Panc1 (cell line): ENCODE data around the gene GDPD2. TPM values are rescaled to one million over a fixed set of nuclear protein-coding genes. Genes with fewer than 3 reads are reported as not detected.

Source experiments
- ATAC-seq: fragments of 200-7000 bp; cut with Tn5 transposase; 2 replicates; pipeline ENCODE4 v1.9.1; 2020; ENCODE audit warnings: mild to moderate bottlenecking, moderate library complexity
- BruUV-seq: library from RNA; stranded (reverse); fragments of 400-500 nt; replicated peaks from 2 replicates; lab custom pipeline; 2021; lab: Mats Ljungman, UMichigan
- CTCF ChIA-PET: fragments of 300-600 bp; sonication (Branson Sonifier 250); formaldehyde crosslinking; loops from one replicate; lab custom pipeline; 2022; ENCODE audit warnings: antibody characterized with exemption; lab: Charles Lee
- POLR2A ChIA-PET: fragments of 300-600 bp; sonication (Branson Sonifier 250); formaldehyde crosslinking; loops from one replicate; lab custom pipeline; 2022; ENCODE audit warnings: antibody characterized with exemption; lab: Charles Lee
- DNase-seq: peaks from one replicate; pipeline ENCODE4 v3.0.0-alpha.2; 2010; ENCODE audit warnings: low read depth, low spot score
- H3K27ac ChIP-seq: 2 replicates; pipeline ENCODE4 v1.5.1; 2011; ENCODE audit warnings: mild to moderate bottlenecking, low read length, inconsistent platforms
- H3K27me3 ChIP-seq: fragments of 200-500 bp; sonication (Bioruptor generic); 2 replicates; pipeline ENCODE4 v1.6.0; 2014; ENCODE audit warnings: low read length, inconsistent platforms; ENCODE audit not compliant: control insufficient read depth, insufficient read depth
- H3K36me3 ChIP-seq: fragments of 200-500 bp; sonication (Bioruptor generic); 2 replicates; pipeline ENCODE4 v1.5.1; 2014; ENCODE audit warnings: inconsistent platforms, mild to moderate bottlenecking, low read length, moderate library complexity; ENCODE audit not compliant: control insufficient read depth, insufficient read depth
- H3K4me1 ChIP-seq: 2 replicates; pipeline ENCODE4 v1.5.1; 2011; ENCODE audit warnings: inconsistent platforms, mild to moderate bottlenecking, low read length, moderate library complexity; ENCODE audit not compliant: control insufficient read depth, insufficient read depth
- H3K4me3 ChIP-seq, 2 experiments: 2 replicates each; pipeline ENCODE4 v1.5.1; 2011 to 2012; ENCODE audit warnings: low read depth in 2 of 2, low read length in 2 of 2, mild to moderate bottlenecking in 2 of 2, inconsistent platforms in 1 of 2, moderate library complexity in 1 of 2
- H3K9me3 ChIP-seq: fragments of 200-500 bp; sonication (Bioruptor generic); 2 replicates; pipeline ENCODE4 v1.5.1; 2014; ENCODE audit warnings: low read depth, mild to moderate bottlenecking, inconsistent platforms, low read length, moderate library complexity; ENCODE audit not compliant: control insufficient read depth, insufficient read depth
- POLR2AphosphoS5 ChIP-seq: IDR thresholded peaks from 2 replicates; pipeline ENCODE4 v1.6.1; 2012; ENCODE audit warnings: mild to moderate bottlenecking, low read depth, low read length, moderate library complexity
- REST ChIP-seq, 2 experiments: IDR thresholded peaks; 2 replicates each; pipeline ENCODE4 v1.6.1; 2011 to 2012; ENCODE audit warnings: low read depth in 2 of 2, control low read depth in 1 of 2, low read length in 1 of 2, mild to moderate bottlenecking in 1 of 2, moderate library complexity in 1 of 2; ENCODE audit not compliant: insufficient read depth in 1 of 2
- SIN3A ChIP-seq: IDR thresholded peaks from 2 replicates; pipeline ENCODE4 v1.6.1; 2012; ENCODE audit warnings: low read depth, mild to moderate bottlenecking, low read length, moderate library complexity, borderline replicate concordance; ENCODE audit not compliant: insufficient read depth
- TCF7L2 ChIP-seq: IDR thresholded peaks from 2 replicates; pipeline ENCODE4 v1.6.1; 2011; ENCODE audit warnings: mild to moderate bottlenecking, low read depth, low read length, inconsistent platforms
- in situ Hi-C: cut with HindIII; loops from 2 replicates; pipeline ENCODE4 v1.10.0; 2016; ENCODE audit warnings: low sequenced_read_pairs, low pct_unique_long_range_greater_than_20kb
- intact Hi-C: fragments of 100-400 bp; cut with micrococcal nuclease; formaldehyde crosslinking; loops from one replicate; pipeline ENCODE4 v1.10.0; 2022; ENCODE audit not compliant: unreplicated experiment
- total RNA-seq: library from RNA; stranded (reverse); gene quantifications from one replicate; pipeline ENCODE4 v1.2.1, GENCODE V29; 2021; ENCODE audit not compliant: unreplicated experiment
- TF ChIP-seq, protein P1 (sequence below): fragments of 450-650 bp; IDR thresholded peaks from 2 replicates; pipeline ENCODE4 v1.5.1; 2017; ENCODE audit warnings: mild to moderate bottlenecking

GDPD2 gene
- total RNA-seq, 1 experiment from 2014 or later: 0.33 TPM

DNA sequence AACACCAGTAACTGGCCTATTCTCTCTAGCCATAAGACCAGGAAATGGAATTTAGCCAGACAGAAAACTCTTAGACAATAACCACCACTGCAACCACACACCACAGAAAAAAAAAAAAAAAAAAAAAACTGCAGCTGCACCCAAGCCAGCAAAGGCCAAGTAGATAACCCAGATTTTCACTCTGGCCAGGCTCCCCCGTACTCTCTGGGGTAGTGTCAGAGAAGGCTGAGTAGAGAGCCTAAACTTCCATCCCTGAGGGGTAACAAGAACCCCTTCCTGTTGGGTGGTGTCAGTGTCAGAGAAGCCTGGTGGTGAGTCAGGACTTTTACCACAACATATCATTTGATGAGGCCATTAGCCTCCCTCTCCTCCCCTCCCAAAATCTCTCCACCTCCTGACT is 15.9 kb downstream of the GDPD2 start:
- DNase-seq (no peak), ATAC-seq (no peak)
- Histone ChIP-seq H3K27me3 (peaks cover 6% of the 10 kb centered on the region; the same call in 1 of the 2 replicates), H3K36me3 (no peaks in the 10 kb centered on the region), H3K4me1 (peaks cover 3% of the 10 kb centered on the region; the same call in 1 of the 2 replicates), H3K27ac (no peak overlapping the region), H3K4me3 (no peak overlapping the region), H3K9me3 (no peaks in the 10 kb centered on the region)
- intact Hi-C loops: no loop called here
- no TSS peak for BruUV-seq
- CTCF ChIA-PET: no interaction called here
- in situ Hi-C loops: no loop called here
- POLR2A ChIA-PET: no interaction called here
- TF ChIP-seq, protein P1, sequence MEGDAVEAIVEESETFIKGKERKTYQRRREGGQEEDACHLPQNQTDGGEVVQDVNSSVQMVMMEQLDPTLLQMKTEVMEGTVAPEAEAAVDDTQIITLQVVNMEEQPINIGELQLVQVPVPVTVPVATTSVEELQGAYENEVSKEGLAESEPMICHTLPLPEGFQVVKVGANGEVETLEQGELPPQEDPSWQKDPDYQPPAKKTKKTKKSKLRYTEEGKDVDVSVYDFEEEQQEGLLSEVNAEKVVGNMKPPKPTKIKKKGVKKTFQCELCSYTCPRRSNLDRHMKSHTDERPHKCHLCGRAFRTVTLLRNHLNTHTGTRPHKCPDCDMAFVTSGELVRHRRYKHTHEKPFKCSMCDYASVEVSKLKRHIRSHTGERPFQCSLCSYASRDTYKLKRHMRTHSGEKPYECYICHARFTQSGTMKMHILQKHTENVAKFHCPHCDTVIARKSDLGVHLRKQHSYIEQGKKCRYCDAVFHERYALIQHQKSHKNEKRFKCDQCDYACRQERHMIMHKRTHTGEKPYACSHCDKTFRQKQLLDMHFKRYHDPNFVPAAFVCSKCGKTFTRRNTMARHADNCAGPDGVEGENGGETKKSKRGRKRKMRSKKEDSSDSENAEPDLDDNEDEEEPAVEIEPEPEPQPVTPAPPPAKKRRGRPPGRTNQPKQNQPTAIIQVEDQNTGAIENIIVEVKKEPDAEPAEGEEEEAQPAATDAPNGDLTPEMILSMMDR: no peak
- TF ChIP-seq REST (IDR thresholded peaks at IDR 0.05; ENCODE audit: insufficient read depth in 1 of 2, low read depth in 2 of 2, low read length in 1 of 2) (no peak), POLR2AphosphoS5 (no peak), TCF7L2 (no peak), SIN3A (no peak)

GRCh38 chrX:70442224-70442623 is 19.1 kb downstream of the GDPD2 start:
- ChIA-PET POLR2A (no interaction called here), CTCF (no interaction called here)
- ATAC-seq (no peak), DNase-seq (no peak)
- no peaks in the 10 kb centered on the region for H3K9me3 ChIP-seq
- in situ Hi-C loops (no loop called here), intact Hi-C loops (no loop called here)
- peaks cover 8% of the 10 kb centered on the region for H3K27me3 ChIP-seq
- no peaks in the 10 kb centered on the region for H3K4me1 ChIP-seq
- no peaks in the 10 kb centered on the region for H3K36me3 ChIP-seq
- no TSS peak for BruUV-seq
- H3K27ac ChIP-seq: no peak overlapping the region
- no peak for TF ChIP-seq REST (IDR thresholded peaks at IDR 0.05; ENCODE audit: insufficient read depth in 1 of 2, low read depth in 2 of 2, low read length in 1 of 2)
- no peak for TF ChIP-seq TCF7L2
- TF ChIP-seq, protein P1: no peak
- TF ChIP-seq POLR2AphosphoS5: no peak
- no peak for TF ChIP-seq SIN3A
- no peak overlapping the region for H3K4me3 ChIP-seq
